ENCODE data around the gene FFAR4. TPM values are rescaled to one million over a fixed set of nuclear protein-coding genes. Genes with fewer than 3 reads are reported as not detected.

FFAR4 gene
- total and polyA plus RNA-seq, 2 of the 8 experiments (the other 6 are each of a cell fraction or from before 2014, with no cell fraction given): not detected

DNA sequence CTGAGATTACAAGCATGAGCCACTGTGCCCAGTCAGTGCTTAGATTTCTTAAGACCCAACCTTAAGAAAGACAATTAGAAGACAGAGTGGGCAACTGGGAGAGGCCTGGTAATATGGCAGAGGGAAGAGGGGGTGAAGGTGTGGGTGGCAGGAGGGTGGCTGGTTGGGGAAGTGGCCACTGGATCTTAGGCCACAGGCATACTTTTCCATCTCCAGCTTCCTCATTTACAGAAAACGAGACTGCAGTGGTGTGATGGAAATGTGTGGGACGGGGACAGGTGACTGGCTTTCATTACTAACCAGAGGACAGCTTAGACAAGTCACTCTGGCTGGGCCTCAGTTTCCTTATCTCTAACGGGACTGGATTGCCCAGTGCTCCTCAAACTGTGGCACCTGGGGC, 1.0 kb upstream of the FFAR4 start (continued):
- TF ChIP-seq CTBP2 (IDR thresholded peaks at IDR 0.05; ENCODE audit: borderline replicate concordance, insufficient read depth, insufficient read length, low read length): no peak

Measured in H1 (cell line).